GM12878 (cell line): ENCODE data around the gene FOXI3. TPM values are rescaled to one million over a fixed set of nuclear protein-coding genes. Genes with fewer than 3 reads are reported as not detected.

Experiments used
- ATAC-seq: fragments of 200-7000 bp; cut with Tn5 transposase; 3 replicates; pipeline ENCODE4 v1.9.1; 2020; ENCODE audit warnings: mild to moderate bottlenecking, moderate library complexity
- BruUV-seq: library from RNA; stranded (reverse); fragments of 400-500 nt; replicated peaks from 2 replicates; lab custom pipeline; 2021; lab: Mats Ljungman, UMichigan
- CTCF ChIA-PET: fragments of 300-600 bp; sonication (Branson Sonifier 250); formaldehyde crosslinking; extraction: SDS; loops from one replicate; lab custom pipeline; 2021; ENCODE audit warnings: inconsistent platforms; lab: Yijun Ruan, JAX
- POLR2A ChIA-PET: fragments of 350-600 bp; formaldehyde crosslinking; extraction: SDS; loops from one replicate; lab custom pipeline; 2021; ENCODE audit warnings: inconsistent platforms; lab: Charles Lee
- RAD21 ChIA-PET: fragments of 300-600 bp; sonication (Branson Sonifier 250); formaldehyde crosslinking; loops from one replicate; lab custom pipeline; 2023; ENCODE audit warnings: antibody characterized with exemption; ENCODE audit not compliant: unreplicated experiment; lab: Charles Lee
- SMC1A ChIA-PET: fragments of 300-600 bp; sonication (Branson Sonifier 250); formaldehyde crosslinking; loops from one replicate; lab custom pipeline; 2023; ENCODE audit not compliant: unreplicated experiment, uncharacterized antibody; lab: Charles Lee
- DNase-seq: peaks from one replicate; pipeline ENCODE4 v3.0.0-alpha.2; 2011; ENCODE audit warnings: low read depth, low spot score
- FAIRE-seq: peaks from 3 replicates; lab custom pipeline; 2011; peaks lifted over from hg19 to GRCh38; lab: Jason Lieb, UNC
- H2AFZ ChIP-seq: 2 replicates; pipeline ENCODE4 v1.6.0; 2011; ENCODE audit warnings: low read depth, low read length, control low read depth; ENCODE audit not compliant: control insufficient read depth
- H3K27ac ChIP-seq: 2 replicates; pipeline ENCODE4 v1.5.1; 2011; ENCODE audit warnings: control low read depth; ENCODE audit not compliant: control insufficient read depth, insufficient read depth
- H3K27me3 ChIP-seq, 2 experiments: replicated peaks in 1 of 2; 2 replicates each; pipeline versions ENCODE4 v1.6.0 to v1.6.1; 2011; ENCODE audit warnings: low read length in 1 of 2; ENCODE audit not compliant: control insufficient read depth in 2 of 2, insufficient read depth in 2 of 2
- H3K36me3 ChIP-seq, 2 experiments: 2 replicates each; pipeline ENCODE4 v1.5.1; 2011; ENCODE audit warnings: low read length in 1 of 2; ENCODE audit not compliant: control insufficient read depth in 2 of 2, insufficient read depth in 2 of 2
- H3K4me1 ChIP-seq: 2 replicates; pipeline ENCODE4 v1.6.1; 2011; ENCODE audit warnings: mild to moderate bottlenecking, low read length, moderate library complexity, mixed read lengths; ENCODE audit not compliant: control insufficient read depth, insufficient read depth
- H3K4me2 ChIP-seq: 2 replicates; pipeline ENCODE4 v1.6.0; 2011; ENCODE audit warnings: control low read depth; ENCODE audit not compliant: control insufficient read depth, insufficient read depth
- H3K4me3 ChIP-seq: fragments of 200-600 bp; sonication (generic); 2 replicates; pipeline ENCODE4 v1.5.1; 2016
- H3K79me2 ChIP-seq: 2 replicates; pipeline ENCODE4 v1.6.0; 2011; ENCODE audit warnings: low read length; ENCODE audit not compliant: control insufficient read depth, insufficient read depth
- H3K9ac ChIP-seq: 2 replicates; pipeline ENCODE4 v1.8.0; 2011; ENCODE audit warnings: low read length, control low read depth, mixed read lengths; ENCODE audit not compliant: control insufficient read depth, insufficient read depth
- H3K9me3 ChIP-seq: replicated peaks from 3 replicates; pipeline ENCODE4 v1.5.1; 2011; ENCODE audit warnings: mild to moderate bottlenecking, low read length; ENCODE audit not compliant: control insufficient read depth, insufficient read depth
- H4K20me1 ChIP-seq: 2 replicates; pipeline ENCODE4 v1.6.0; 2011; ENCODE audit not compliant: control insufficient read depth, insufficient read depth
- BACH1 ChIP-seq: fragments of 450-650 bp; IDR thresholded peaks from 2 replicates; pipeline ENCODE4 v1.6.1; 2017; ENCODE audit warnings: mild to moderate bottlenecking, borderline replicate concordance
- CHD4 ChIP-seq: fragments of 200-600 bp; sonication (generic); IDR thresholded peaks from 2 replicates; pipeline ENCODE4 v1.6.1; 2016; ENCODE audit warnings: mild to moderate bottlenecking
- CUX1 ChIP-seq: IDR thresholded peaks from 2 replicates; pipeline ENCODE4 v1.6.1; 2012; ENCODE audit warnings: improper control_type of control experiment, low read depth, low read length; ENCODE audit not compliant: insufficient replicate concordance
- E2F4 ChIP-seq: IDR thresholded peaks from 2 replicates; pipeline ENCODE4 v1.6.1; 2012; ENCODE audit warnings: low read depth, low read length, improper control_type of control experiment
- E2F8 ChIP-seq: fragments of 450-650 bp; IDR thresholded peaks from 2 replicates; pipeline ENCODE4 v1.6.1; 2018; ENCODE audit warnings: mild to moderate bottlenecking, low read depth, moderate library complexity; ENCODE audit not compliant: partially characterized antibody
- GATAD2B ChIP-seq: fragments of 450-650 bp; conservative IDR thresholded peaks from 2 replicates; pipeline ENCODE4 v1.6.1; 2017; ENCODE audit warnings: low read depth, mild to moderate bottlenecking, moderate library complexity
- KLF5 ChIP-seq: fragments of 450-650 bp; IDR thresholded peaks from 2 replicates; pipeline ENCODE4 v1.6.1; 2014; ENCODE audit warnings: mild to moderate bottlenecking; ENCODE audit not compliant: partially characterized antibody
- RB1 ChIP-seq: fragments of 450-650 bp; formaldehyde crosslinking; IDR thresholded peaks from 2 replicates; pipeline ENCODE4 v1.6.1; 2017; ENCODE audit warnings: mild to moderate bottlenecking, borderline replicate concordance
- RELB ChIP-seq: fragments of 450-650 bp; IDR thresholded peaks from 2 replicates; pipeline ENCODE4 v1.6.1; 2017; ENCODE audit warnings: low read depth, mild to moderate bottlenecking, moderate library complexity
- RUNX3 ChIP-seq: IDR thresholded peaks from 2 replicates; pipeline ENCODE4 v1.6.1; 2012; ENCODE audit warnings: low read length, inconsistent platforms
- SMAD5 ChIP-seq: IDR thresholded peaks from 2 replicates; pipeline ENCODE4 v1.6.1; 2016; ENCODE audit warnings: antibody characterized with exemption, low read depth
- WGBS: methylation state at CpG from one replicate; pipeline ENCODE4 v1.1.6; 2016; ENCODE audit warnings: low lambda C conversion rate; ENCODE audit not compliant: insufficient replicate concordance, insufficient coverage; ENCODE audit errors: missing lambda C conversion rate; 5-methylcytosine and 5-hydroxymethylcytosine counted together
- in situ Hi-C: fragments of 300-500 bp; cut with MboI; formaldehyde crosslinking; loops from 9 replicates; pipeline ENCODE4 v1.14.3; 2018; ENCODE audit warnings: mixed read lengths
- intact Hi-C: fragments of 100-400 bp; cut with micrococcal nuclease; formaldehyde crosslinking; loops from one replicate; pipeline ENCODE4 v1.14.2; 2022; ENCODE audit not compliant: unreplicated experiment
- polyA plus RNA-seq, 11 experiments: library from polyadenylated mRNA; depleted of rRNA in 4 of 11; unstranded in 6 of 11; stranded (reverse) in 5 of 11; fragments of >200 nt; fragmentation: Nextera tagmentation in 4 of 11; fragmentation: Illumina TruSeq in 1 of 11; extraction: Ambion mirVana in 4 of 11; extraction: Trizol in 1 of 11; gene quantifications; 1 replicate in 1 of 11; 2 replicates in 10 of 11; pipeline versions ENCODE4 v1.2.1 to v1.2.3, GENCODE V29; 2011 to 2016; ENCODE audit warnings: inconsistent platforms in 2 of 11, missing spikeins in 2 of 11, low read depth in 1 of 11
- total RNA-seq, 4 experiments: library from RNA; depleted of rRNA in 3 of 4; stranded (reverse); fragments of >200 nt in 3 of 4; fragmentation: Illumina TruSeq in 1 of 4; extraction: Trizol in 1 of 4; gene quantifications; 2 replicates each; pipeline versions ENCODE4 v1.2.1 to v1.2.3, GENCODE V29; 2013 to 2021
- TF ChIP-seq, protein P1 (sequence below): fragments of 450-650 bp; IDR thresholded peaks from 2 replicates; pipeline ENCODE4 v1.6.1; 2017; ENCODE audit warnings: borderline replicate concordance

Gene FOXI3
- total and polyA plus RNA-seq, 10 of the 15 experiments (the other 5 are each of a cell fraction or from before 2014, with no cell fraction given) = not detected

DNA sequence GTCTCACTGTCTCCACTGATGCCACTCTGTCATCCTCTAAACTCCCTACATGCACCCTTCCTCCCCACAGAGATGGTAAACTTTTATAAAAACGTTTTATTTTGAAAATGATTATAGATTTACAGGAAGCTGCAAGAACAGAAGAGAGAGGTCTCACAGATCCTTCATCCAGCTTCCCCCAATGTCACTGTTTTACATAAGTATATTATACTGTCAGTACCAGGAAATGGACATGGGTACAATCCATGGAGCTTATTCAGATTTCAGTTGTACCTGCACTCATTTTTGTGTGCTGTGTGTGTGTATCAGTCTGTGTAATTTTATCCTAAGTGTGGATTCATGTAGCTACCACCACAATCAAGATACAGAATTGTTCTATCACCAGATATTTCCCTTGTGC is 46.7 kb upstream of the FOXI3 start:
- DNase-seq = no peak
- H3K9ac ChIP-seq = no peak overlapping the region
- no peak overlapping the region for H2AFZ ChIP-seq
- no peak for ATAC-seq
- no peak overlapping the region for H3K27ac ChIP-seq
- POLR2A ChIA-PET = no interaction called here
- no peak overlapping the region for H3K4me3 ChIP-seq
- no peaks in the 10 kb centered on the region for H3K4me1 ChIP-seq
- in situ Hi-C loops (no loop called here), intact Hi-C loops (no loop called here)
- RAD21 ChIA-PET = no interaction called here
- no TSS peak for BruUV-seq
- no peaks in the 10 kb centered on the region for H3K27me3 ChIP-seq
- no peaks in the 10 kb centered on the region for H3K36me3 ChIP-seq
- no peaks in the 10 kb centered on the region for H4K20me1 ChIP-seq
- H3K79me2 ChIP-seq = no peaks in the 10 kb centered on the region
- WGBS = 0% methylated on average over 1 of the region's 1 CpG
- no peaks in the 10 kb centered on the region; the same call in 2 of the 3 replicates for H3K9me3 ChIP-seq
- SMC1A ChIA-PET = no interaction called here
- FAIRE-seq = no peak
- CTCF ChIA-PET = interaction anchor here (0.8 kb wide), 1 partner anchor 172 kb away, joined by 4 read pairs; no protein-coding TSS in a partner anchor
- no peak overlapping the region for H3K4me2 ChIP-seq
- no peak for TF ChIP-seq GATAD2B
- TF ChIP-seq KLF5 = no peak
- no peak for TF ChIP-seq E2F8
- TF ChIP-seq RELB = no peak
- TF ChIP-seq E2F4 = no peak
- TF ChIP-seq SMAD5 = no peak
- no peak for TF ChIP-seq RB1
- TF ChIP-seq RUNX3 = no peak
- TF ChIP-seq CHD4 = no peak
- no peak for TF ChIP-seq CUX1
- TF ChIP-seq, protein P1, sequence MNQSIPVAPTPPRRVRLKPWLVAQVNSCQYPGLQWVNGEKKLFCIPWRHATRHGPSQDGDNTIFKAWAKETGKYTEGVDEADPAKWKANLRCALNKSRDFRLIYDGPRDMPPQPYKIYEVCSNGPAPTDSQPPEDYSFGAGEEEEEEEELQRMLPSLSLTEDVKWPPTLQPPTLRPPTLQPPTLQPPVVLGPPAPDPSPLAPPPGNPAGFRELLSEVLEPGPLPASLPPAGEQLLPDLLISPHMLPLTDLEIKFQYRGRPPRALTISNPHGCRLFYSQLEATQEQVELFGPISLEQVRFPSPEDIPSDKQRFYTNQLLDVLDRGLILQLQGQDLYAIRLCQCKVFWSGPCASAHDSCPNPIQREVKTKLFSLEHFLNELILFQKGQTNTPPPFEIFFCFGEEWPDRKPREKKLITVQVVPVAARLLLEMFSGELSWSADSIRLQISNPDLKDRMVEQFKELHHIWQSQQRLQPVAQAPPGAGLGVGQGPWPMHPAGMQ = no peak
- no peak for TF ChIP-seq BACH1
